OCI-LY3 (cell line): ENCODE measurements around the gene PIK3R4.

Experiments
- H2AFZ ChIP-seq: fragments of 200-600, 300-600 bp; shearing (Covaris generic); 2 replicates; pipeline ENCODE4 v1.6.0; 2014; ENCODE audit warnings: antibody characterized with exemption, low read depth, low read length
- H3K27ac ChIP-seq: fragments of 200-600, 300-600 bp; sonication (generic); 2 replicates; pipeline ENCODE4 v1.5.1; 2014; ENCODE audit warnings: mild to moderate bottlenecking, low read length, moderate library complexity, mixed read lengths
- H3K27me3 ChIP-seq: fragments of 200-600, 300-600 bp; sonication (generic); 2 replicates; pipeline ENCODE4 v1.6.1; 2014; ENCODE audit warnings: low read depth, low read length, mixed read lengths
- H3K36me3 ChIP-seq: fragments of 200-600, 300-600 bp; sonication (generic); replicated peaks from 2 replicates; pipeline ENCODE3; 2014; ENCODE audit warnings: low read depth, low read length, mixed read lengths
- H3K4me1 ChIP-seq: fragments of 300-600, 200-600 bp; sonication (generic); 2 replicates; pipeline ENCODE4 v1.6.1; 2014; ENCODE audit warnings: low read length, mixed read lengths
- H3K4me2 ChIP-seq: fragments of 200-600, 300-600 bp; sonication (generic); 2 replicates; pipeline ENCODE4 v1.6.1; 2014; ENCODE audit warnings: low read length, mixed read lengths
- H3K4me3 ChIP-seq: fragments of 300-600, 200-600 bp; sonication (generic); 2 replicates; pipeline ENCODE4 v1.5.1; 2014; ENCODE audit warnings: antibody characterized with exemption, mild to moderate bottlenecking, low read length, moderate library complexity
- H3K79me2 ChIP-seq: fragments of 300-600, 200-600 bp; shearing (Covaris generic); 2 replicates; pipeline ENCODE4 v1.6.1; 2014; ENCODE audit warnings: mild to moderate bottlenecking, low read length, mixed read lengths
- H3K9ac ChIP-seq: fragments of 300-600, 200-600 bp; shearing (Covaris generic); 2 replicates; pipeline ENCODE4 v1.6.0; 2014; ENCODE audit warnings: mild to moderate bottlenecking, low read length, moderate library complexity
- H3K9me3 ChIP-seq: fragments of 200-600, 300-600 bp; shearing (Covaris generic); 2 replicates; pipeline ENCODE4 v1.6.1; 2014; ENCODE audit warnings: low read length, mixed read lengths; ENCODE audit not compliant: insufficient read depth
- H4K20me1 ChIP-seq: fragments of 200-600, 300-600 bp; sonication (generic); 2 replicates; pipeline ENCODE4 v1.6.1; 2016; ENCODE audit warnings: low read length, mixed read lengths; ENCODE audit not compliant: insufficient read depth
- CTCF ChIP-seq: fragments of 200-600, 300-600 bp; sonication (generic); IDR thresholded peaks from 2 replicates; pipeline ENCODE4 v1.5.1; 2014; ENCODE audit warnings: antibody characterized with exemption, low read length, low read depth
- EZH2phosphoT487 ChIP-seq: fragments of 200-600 bp; shearing (Covaris generic); IDR thresholded peaks from 2 replicates; pipeline ENCODE4 v1.6.1; 2018; ENCODE audit warnings: antibody characterized with exemption, mixed run types, low read depth

PIK3R4 gene

GRCh38 chr3:130779031-130779430 is 32.4 kb upstream of the PIK3R4 start:
- no peak overlapping the region for H3K4me2 ChIP-seq
- H3K4me1 ChIP-seq: no peaks in the 10 kb centered on the region
- no peak overlapping the region for H3K27ac ChIP-seq
- no peaks in the 10 kb centered on the region for H3K36me3 ChIP-seq
- no peaks in the 10 kb centered on the region for H3K9me3 ChIP-seq
- TF ChIP-seq CTCF (no peak), EZH2phosphoT487 (no peak)
- H2AFZ ChIP-seq: no peak overlapping the region
- H3K27me3 ChIP-seq: no peaks in the 10 kb centered on the region
- no peaks in the 10 kb centered on the region for H4K20me1 ChIP-seq
- no peak overlapping the region for H3K9ac ChIP-seq
- H3K79me2 ChIP-seq: no peaks in the 10 kb centered on the region
- no peak overlapping the region for H3K4me3 ChIP-seq

- Histone ChIP-seq H3K4me2 (no peak overlapping the region), H3K4me1 (no peaks in the 10 kb centered on the region), H3K9me3 (no peaks in the 10 kb centered on the region), H3K79me2 (no peaks in the 10 kb centered on the region), H3K36me3 (no peaks in the 10 kb centered on the region), H3K27me3 (0 out of 2 replicates have a peak, but pooled peaks cover 3% of the 10 kb centered on the region), H4K20me1 (no peaks in the 10 kb centered on the region), H3K4me3 (no peak overlapping the region), H3K27ac (no peak overlapping the region), H3K9ac (no peak overlapping the region), H2AFZ (no peak overlapping the region)
- TF ChIP-seq EZH2phosphoT487: no peak
- no peak for TF ChIP-seq CTCF
These were observed 26.7 kb upstream of the PIK3R4 start for GRCh38 chr3:130773366-130773765.

- TF ChIP-seq EZH2phosphoT487 (no peak), CTCF (no peak)
- Histone ChIP-seq H3K27me3 (0 out of 2 replicates have a peak, but pooled peaks cover 3% of the 10 kb centered on the region), H3K27ac (no peak overlapping the region), H2AFZ (no peak overlapping the region), H3K9ac (no peak overlapping the region), H3K79me2 (no peaks in the 10 kb centered on the region), H4K20me1 (no peaks in the 10 kb centered on the region), H3K4me2 (no peak overlapping the region), H3K36me3 (no peaks in the 10 kb centered on the region), H3K4me3 (no peak overlapping the region), H3K9me3 (no peaks in the 10 kb centered on the region), H3K4me1 (no peaks in the 10 kb centered on the region)
These were observed 25.5 kb upstream of the PIK3R4 start for GRCh38 chr3:130772129-130772528.

GRCh38 chr3:130770644-130771043 is 24.0 kb upstream of the PIK3R4 start:
- no peak overlapping the region for H3K9ac ChIP-seq
- H3K4me3 ChIP-seq: no peak overlapping the region
- no peaks in the 10 kb centered on the region for H3K79me2 ChIP-seq
- H3K27me3 ChIP-seq: 0 out of 2 replicates have a peak, but pooled peaks cover 3% of the 10 kb centered on the region
- no peak overlapping the region for H3K4me2 ChIP-seq
- no peaks in the 10 kb centered on the region for H3K9me3 ChIP-seq
- TF ChIP-seq CTCF: no peak
- no peak for TF ChIP-seq EZH2phosphoT487
- H2AFZ ChIP-seq: no peak overlapping the region
- no peaks in the 10 kb centered on the region for H3K4me1 ChIP-seq
- no peaks in the 10 kb centered on the region for H4K20me1 ChIP-seq
- no peaks in the 10 kb centered on the region for H3K36me3 ChIP-seq
- H3K27ac ChIP-seq: no peak overlapping the region
